SK-N-SH (cell line): ENCODE results near the gene ATL2. TPM values are rescaled to one million over a fixed set of nuclear protein-coding genes. Genes with fewer than 3 reads are reported as not detected.

ENCODE experiments used
- CTCF ChIA-PET: fragments of 300-600, 350-600 bp; formaldehyde crosslinking; extraction: SDS; loops from one replicate; lab custom pipeline; 2021; lab: Yijun Ruan, JAX
- POLR2A ChIA-PET: fragments of 350-600 bp; sonication (Branson Sonifier 250); formaldehyde crosslinking; extraction: SDS; loops from one replicate; lab custom pipeline; 2020; ENCODE audit warnings: antibody characterized with exemption, inconsistent platforms; lab: Yijun Ruan, JAX
- DNase-seq: peaks from one replicate; pipeline ENCODE4 v3.0.0; 2012
- H2AFZ ChIP-seq: fragments of 200-600 bp; sonication (generic); 2 replicates; pipeline ENCODE4 v1.8.1; 2016; ENCODE audit warnings: antibody characterized with exemption, mild to moderate bottlenecking, low read depth
- H3F3A ChIP-seq: fragments of 200-600 bp; sonication (generic); replicated peaks from 2 replicates; pipeline ENCODE3; 2016; ENCODE audit warnings: antibody characterized with exemption, mild to moderate bottlenecking; ENCODE audit not compliant: insufficient read depth
- H3K27ac ChIP-seq, 2 experiments: fragments of 200-500 bp in 1 of 2; fragments of 200-600 bp in 1 of 2; sonication (Bioruptor generic) in 1 of 2; sonication (generic), shearing (Covaris generic) in 1 of 2; 2 replicates each; pipeline versions ENCODE4 v1.5.1 to v1.6.1; 2014 to 2016; ENCODE audit warnings: low read depth in 2 of 2, inconsistent platforms in 1 of 2, low read length in 1 of 2, mild to moderate bottlenecking in 1 of 2, mixed read lengths in 1 of 2
- H3K27me3 ChIP-seq: fragments of 200-600 bp; sonication (generic), shearing (Covaris generic); 2 replicates; pipeline ENCODE4 v1.6.1; 2016; ENCODE audit warnings: mixed run types; ENCODE audit not compliant: insufficient read depth
- H3K36me3 ChIP-seq, 2 experiments: fragments of 200-500 bp in 1 of 2; fragments of 200-600 bp in 1 of 2; sonication (Bioruptor generic) in 1 of 2; sonication (generic) in 1 of 2; replicated peaks in 1 of 2; 2 replicates each; pipeline versions ENCODE3 to v1.5.1; 2014 to 2016; ENCODE audit warnings: low read length in 1 of 2, mild to moderate bottlenecking in 1 of 2; ENCODE audit not compliant: insufficient read depth in 2 of 2, control insufficient read depth in 1 of 2
- H3K4me1 ChIP-seq, 2 experiments: fragments of 200-500 bp in 1 of 2; fragments of 200-600 bp in 1 of 2; sonication (Bioruptor generic) in 1 of 2; sonication (generic), shearing (Covaris generic) in 1 of 2; 2 replicates each; pipeline versions ENCODE4 v1.5.1 to v1.6.1; 2014 to 2016; ENCODE audit warnings: low read depth in 1 of 2, low read length in 1 of 2, mixed run types in 1 of 2; ENCODE audit not compliant: insufficient read depth in 2 of 2, control insufficient read depth in 1 of 2
- H3K4me2 ChIP-seq: fragments of 200-600 bp; sonication (generic), shearing (Covaris generic); 2 replicates; pipeline ENCODE4 v1.6.1; 2017; ENCODE audit warnings: mixed run types
- H3K4me3 ChIP-seq, 2 experiments: fragments of 200-500 bp in 1 of 2; fragments of 200-600 bp in 1 of 2; sonication (Bioruptor generic) in 1 of 2; sonication (generic), shearing (Covaris generic) in 1 of 2; 2 replicates each; pipeline versions ENCODE4 v1.5.1 to v1.8.1; 2014 to 2016; ENCODE audit warnings: low read depth in 2 of 2, inconsistent platforms in 1 of 2, low read length in 1 of 2, mild to moderate bottlenecking in 1 of 2, mixed read lengths in 1 of 2, moderate library complexity in 1 of 2
- H3K79me2 ChIP-seq: fragments of 200-600 bp; sonication (generic); 2 replicates; pipeline ENCODE4 v1.8.1; 2017; ENCODE audit warnings: mild to moderate bottlenecking; ENCODE audit not compliant: insufficient read depth
- H3K9ac ChIP-seq: fragments of 200-600 bp; sonication (generic); 2 replicates; pipeline ENCODE4 v1.6.1; 2017; ENCODE audit warnings: mixed run types
- H3K9me2 ChIP-seq: fragments of 200-600 bp; sonication (generic); 2 replicates; pipeline ENCODE4 v1.6.1; 2017; ENCODE audit warnings: mixed run types
- H3K9me3 ChIP-seq: fragments of 200-600 bp; sonication (generic); 2 replicates; pipeline ENCODE4 v1.6.1; 2017; ENCODE audit warnings: mixed run types, mild to moderate bottlenecking, moderate library complexity
- H4K20me1 ChIP-seq: fragments of 200-600 bp; sonication (generic); 2 replicates; pipeline ENCODE4 v1.6.1; 2017; ENCODE audit warnings: mild to moderate bottlenecking, mixed run types; ENCODE audit not compliant: insufficient read depth
- CHD2 ChIP-seq: fragments of 150-350 bp; IDR thresholded peaks from 2 replicates; pipeline ENCODE4 v1.6.1; 2018; ENCODE audit warnings: low read length; ENCODE audit not compliant: partially characterized antibody
- ELF1 ChIP-seq: IDR thresholded peaks from 2 replicates; pipeline ENCODE4 v1.4.0; 2012
- EP300 ChIP-seq, 2 experiments: IDR thresholded peaks; 2 replicates each; pipeline versions ENCODE4 v1.4.0 to v1.6.1; 2012; ENCODE audit warnings: borderline replicate concordance in 1 of 2, low read depth in 1 of 2, low read length in 1 of 2
- FOSL2 ChIP-seq: IDR thresholded peaks from 2 replicates; pipeline ENCODE4 v1.4.0; 2012; ENCODE audit warnings: low read depth, mild to moderate bottlenecking, moderate library complexity, borderline replicate concordance
- FOXJ3 ChIP-seq: sonication (generic); formaldehyde crosslinking; IDR thresholded peaks from 2 replicates; pipeline ENCODE4 v1.5.1; 2020; ENCODE audit warnings: mild to moderate bottlenecking, missing genetic modification reagents
- FOXM1 ChIP-seq: IDR thresholded peaks from 2 replicates; pipeline ENCODE4 v1.4.0; 2012; ENCODE audit warnings: low read depth, mild to moderate bottlenecking
- GABPA ChIP-seq: IDR thresholded peaks from 2 replicates; pipeline ENCODE4 v1.4.0; 2012; ENCODE audit warnings: low read depth, mild to moderate bottlenecking
- GATA2 ChIP-seq: sonication (generic); formaldehyde crosslinking; IDR thresholded peaks from 2 replicates; pipeline ENCODE4 v1.5.0; 2020; ENCODE audit warnings: mild to moderate bottlenecking, missing genetic modification reagents
- JUND ChIP-seq: IDR thresholded peaks from 2 replicates; pipeline ENCODE4 v1.4.0; 2012
- NFIC ChIP-seq: IDR thresholded peaks from 2 replicates; pipeline ENCODE4 v1.4.0; 2012; ENCODE audit warnings: borderline replicate concordance
- NRF1 ChIP-seq: IDR thresholded peaks from 2 replicates; pipeline ENCODE4 v1.6.1; 2012; ENCODE audit warnings: low read depth, mild to moderate bottlenecking, low read length
- PBX3 ChIP-seq: IDR thresholded peaks from 2 replicates; pipeline ENCODE4; 2012
- POLR2AphosphoS5 ChIP-seq: IDR thresholded peaks from 2 replicates; pipeline ENCODE4 v1.6.1; 2012; ENCODE audit warnings: low read depth, low read length
- RAD21 ChIP-seq: IDR thresholded peaks from 2 replicates; pipeline ENCODE4 v1.6.1; 2012; ENCODE audit warnings: mild to moderate bottlenecking, low read length
- RCOR1 ChIP-seq: fragments of 150-350 bp; IDR thresholded peaks from 2 replicates; pipeline ENCODE4 v1.6.1; 2017; ENCODE audit warnings: antibody characterized with exemption, low read length
- RXRA ChIP-seq: IDR thresholded peaks from 2 replicates; pipeline ENCODE4 v1.4.0; 2012; ENCODE audit warnings: low read depth, mild to moderate bottlenecking, borderline replicate concordance
- SMC3 ChIP-seq: IDR thresholded peaks from 2 replicates; pipeline ENCODE4 v1.6.1; 2012; ENCODE audit warnings: low read depth, low read length, improper control_type of control experiment
- TEAD4 ChIP-seq: IDR thresholded peaks from 2 replicates; pipeline ENCODE4 v1.4.0; 2012; ENCODE audit warnings: mild to moderate bottlenecking, borderline replicate concordance; ENCODE audit not compliant: insufficient read depth
- WGBS: methylation state at CpG from one replicate; pipeline ENCODE4 v1.1.6; 2017; ENCODE audit warnings: low lambda C conversion rate; 5-methylcytosine and 5-hydroxymethylcytosine counted together
- polyA plus RNA-seq, 3 experiments: library from polyadenylated mRNA; depleted of rRNA; stranded (reverse); fragments of >200 nt; gene quantifications; 2 replicates each; pipeline ENCODE4 v1.2.3, GENCODE V29; 2012

Gene ATL2
- polyA plus RNA-seq, 1 of the 3 experiments (the other 2 are of a cell fraction): 55.8 TPM

GRCh38 chr2:38255211-38255610, 121.9 kb downstream of the ATL2 start (continued):
- TF ChIP-seq ELF1 (no peak), NFIC (no peak)
- TF ChIP-seq, all 33 proteins: peak for 0

- H3F3A ChIP-seq: no peaks in the 10 kb centered on the region
- no peak overlapping the region for H3K4me3 ChIP-seq
- TF ChIP-seq TEAD4 (no peak), CHD2 (no peak), JUND (no peak), SMC3 (no peak), NRF1 (no peak), PBX3 (no peak), FOSL2 (no peak), FOXM1 (no peak), EP300 (IDR thresholded peaks at IDR 0.05; ENCODE audit: borderline replicate concordance in 1 of 2, low read depth in 1 of 2, low read length in 1 of 2) (no peak), GATA2 (CRISPR knock-in tag) (no peak), RAD21 (no peak), RXRA (no peak)
- H3K27me3 ChIP-seq: no peaks in the 10 kb centered on the region
- H3K9me3 ChIP-seq: no peaks in the 10 kb centered on the region
- DNase-seq: no peak
- H4K20me1 ChIP-seq: no peaks in the 10 kb centered on the region
- ChIA-PET POLR2A (no interaction called here), CTCF (interaction anchor here (1.8 kb wide), 1 partner anchor 13 kb away, joined by 5 read pairs; no protein-coding TSS in a partner anchor)
- no peaks in the 10 kb centered on the region for H3K36me3 ChIP-seq
- no peak overlapping the region for H3K4me2 ChIP-seq
- no peaks in the 10 kb centered on the region for H3K79me2 ChIP-seq
- H3K27ac ChIP-seq: no peak overlapping the region
- H2AFZ ChIP-seq: no peak overlapping the region
- peaks cover 0 to 2% of the 10 kb centered on the region in 2 experiments; a peak in 2 of 4 replicates for H3K4me1 ChIP-seq
- no peaks in the 10 kb centered on the region for H3K9me2 ChIP-seq
- 88% methylated on average over 5 of the region's 5 CpGs for WGBS
- no peak overlapping the region for H3K9ac ChIP-seq
Measured at GRCh38 chr2:38254796-38255195, 122.3 kb downstream of the ATL2 start.

GRCh38 chr2:38251940-38252339, 125.1 kb downstream of the ATL2 start:
- no peak for TF ChIP-seq RCOR1
- no peak for TF ChIP-seq FOXJ3 (CRISPR knock-in tag)
- TF ChIP-seq POLR2AphosphoS5: no peak
- no peak for TF ChIP-seq GABPA
- Histone ChIP-seq H3K4me2 (no peak overlapping the region), H3K9me2 (no peaks in the 10 kb centered on the region), H3K4me1 (peaks cover 0 to 2% of the 10 kb centered on the region in 2 experiments; a peak in 2 of 4 replicates), H3K27ac (no peak overlapping the region), H4K20me1 (no peaks in the 10 kb centered on the region), H2AFZ (no peak overlapping the region), H3K36me3 (no peaks in the 10 kb centered on the region), H3K9me3 (no peaks in the 10 kb centered on the region), H3K9ac (no peak overlapping the region), H3K79me2 (no peaks in the 10 kb centered on the region), H3K27me3 (no peaks in the 10 kb centered on the region), H3K4me3 (no peak overlapping the region), H3F3A (no peaks in the 10 kb centered on the region)
- WGBS: 12% methylated on average over 1 of the region's 1 CpG
- ChIA-PET CTCF (interaction anchor here (0.8 kb wide), 1 partner anchor 17 kb away, joined by 3 read pairs; no protein-coding TSS in a partner anchor), POLR2A (no interaction called here)
- no peak for DNase-seq
